DMS53 (cell line): Measurements from ENCODE around the gene PDCD7.
"Not testable (repeated sequence)": the region's sequence is repeated elsewhere in the genome, so short reads cannot be mapped to it uniquely, and the experiment has no call there.

Experiments used
- DNase-seq: peaks from one replicate; lab custom pipeline; 2025; lab: John Stamatoyannopoulos, UW

PDCD7 gene

DNA sequence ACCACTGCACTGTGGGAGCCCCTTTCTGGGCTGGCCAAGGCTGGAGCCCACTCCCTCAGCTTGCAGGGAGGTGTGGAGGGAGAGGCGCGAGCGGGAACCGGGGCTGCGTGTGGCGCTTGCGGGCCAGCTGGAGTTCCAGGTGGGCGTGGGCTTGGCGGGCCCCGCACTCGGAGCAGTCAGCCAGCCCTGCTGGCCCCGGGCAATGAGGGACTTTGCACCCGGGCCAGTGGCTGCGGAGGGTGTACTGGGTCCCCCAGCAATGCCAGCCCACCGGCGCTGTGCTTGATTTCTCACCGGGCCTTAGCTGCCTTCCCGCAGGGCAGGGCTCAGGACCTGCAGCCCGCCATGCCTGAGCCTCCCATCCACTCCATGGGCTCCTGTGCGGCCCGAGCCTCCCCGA lies 58.7 kb downstream of the PDCD7 start:
- not testable (repeated sequence) for DNase-seq

DNA sequence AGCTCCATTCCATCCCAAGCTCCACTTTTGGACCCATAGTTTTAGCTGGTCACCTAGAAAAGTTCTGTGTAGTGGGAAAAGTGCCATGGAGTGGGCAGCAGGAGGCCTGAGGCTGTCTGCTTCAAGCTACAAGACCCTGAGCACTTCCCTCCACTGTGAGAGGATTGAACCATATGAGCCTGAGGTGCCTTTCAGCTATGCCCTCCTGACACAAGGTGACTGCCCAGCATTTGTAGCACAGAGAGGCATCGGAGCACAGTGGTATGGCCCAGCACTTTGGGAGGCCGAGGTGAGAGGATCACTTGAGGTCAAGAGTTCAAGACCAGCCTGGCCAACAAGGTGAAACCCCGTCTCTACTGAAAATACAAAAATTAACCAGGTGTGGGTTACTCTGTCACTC lies 61.0 kb downstream of the PDCD7 start:
- DNase-seq, result no peak

DNA sequence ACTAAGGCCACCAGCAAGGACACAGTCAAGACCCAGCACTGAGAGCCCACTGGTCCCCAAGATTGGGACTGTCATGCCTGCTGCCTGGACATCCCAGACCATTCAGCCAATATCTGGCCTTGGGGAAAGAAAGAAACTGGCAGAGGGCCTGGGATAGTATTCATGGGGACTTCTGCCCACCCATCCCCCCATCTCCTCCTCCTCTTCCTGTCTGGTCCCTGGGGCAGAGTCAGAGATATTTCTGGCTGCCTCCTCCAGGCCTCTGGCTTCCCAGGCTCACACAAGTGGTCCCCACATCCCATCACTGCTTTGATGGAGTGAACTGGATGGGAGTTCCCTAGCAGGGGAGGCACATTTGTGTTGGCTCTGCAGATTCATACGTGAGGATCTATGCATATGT lies 61.6 kb downstream of the PDCD7 start:
- no peak for DNase-seq

DNA sequence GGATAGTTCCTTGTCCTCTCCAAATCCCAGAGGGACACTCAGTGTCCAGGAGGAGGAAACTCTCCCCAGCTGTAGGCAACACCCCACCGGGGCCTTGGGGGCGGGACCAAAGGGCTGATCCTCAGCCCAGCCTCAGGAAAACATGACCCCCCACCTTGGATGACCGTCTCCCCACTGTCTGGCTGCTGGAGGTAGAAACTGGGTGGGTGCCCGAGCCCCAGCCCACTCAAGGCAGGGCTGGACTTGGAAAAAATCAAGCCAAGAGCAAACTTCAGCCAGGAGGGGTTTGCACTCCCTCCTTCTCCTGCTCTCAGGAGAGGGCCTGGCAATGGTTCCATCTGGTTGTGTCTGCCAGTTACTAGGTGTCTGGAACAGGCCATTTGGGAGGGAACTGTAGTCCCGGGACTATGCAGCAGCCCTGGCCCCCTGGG lies 62.2 kb downstream of the PDCD7 start:
- no peak for DNase-seq

DNA sequence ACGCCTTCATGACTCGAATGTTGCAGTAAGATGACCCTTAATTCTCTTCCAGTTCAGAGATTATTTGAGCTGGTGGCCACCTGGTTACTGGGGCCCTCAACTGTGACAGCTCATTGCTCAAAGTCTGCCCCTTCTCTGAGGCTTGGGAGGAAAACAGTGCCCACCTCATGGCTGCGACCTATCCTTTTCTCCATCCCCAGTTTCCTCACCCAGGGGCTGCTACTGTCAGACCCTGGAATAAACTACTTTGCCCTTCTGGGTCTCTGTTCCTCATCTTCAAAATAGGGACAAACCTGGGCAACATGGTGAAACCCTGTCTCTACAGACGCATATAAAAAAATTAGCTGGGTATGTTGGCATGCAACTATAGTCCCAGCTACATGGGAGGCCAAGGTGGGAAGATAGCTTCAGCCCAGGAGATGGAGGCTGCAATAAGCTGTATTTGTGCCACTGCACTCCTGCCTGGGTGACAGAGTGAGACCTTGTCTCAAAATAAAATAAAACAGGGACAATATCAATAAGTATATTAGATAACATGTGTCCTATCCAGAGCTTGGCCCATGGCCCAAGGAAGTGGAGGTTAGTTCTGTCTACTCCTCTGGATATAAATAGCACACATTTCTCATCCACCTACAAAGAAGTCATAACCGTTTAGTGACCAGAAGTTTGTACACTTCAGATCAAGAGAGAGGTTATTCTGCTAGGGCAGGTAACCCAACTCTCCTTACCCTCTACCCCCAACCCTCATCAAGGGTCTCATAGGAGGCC lies 63.6 kb downstream of the PDCD7 start:
- DNase-seq, result no peak

DNA sequence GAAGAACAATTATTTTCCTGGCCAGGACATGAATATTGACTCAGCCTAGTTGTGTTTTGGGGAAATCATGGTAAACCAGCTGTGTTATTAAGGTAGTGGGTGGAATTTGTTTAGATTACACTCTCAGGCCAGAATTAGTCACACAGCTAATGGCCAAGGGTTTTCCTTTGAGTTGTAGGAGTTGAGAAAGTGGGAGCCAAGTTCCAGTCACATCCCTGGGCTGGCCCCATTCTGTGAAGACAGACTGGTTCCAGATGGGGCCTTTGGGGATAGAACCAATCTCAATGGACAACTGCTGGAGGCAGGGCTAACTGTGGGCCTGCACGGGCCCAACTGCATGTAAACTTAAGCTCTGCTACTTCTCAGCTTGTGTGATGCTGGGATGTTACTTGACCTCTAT lies 64.4 kb downstream of the PDCD7 start:
- DNase-seq, result no peak

DNA sequence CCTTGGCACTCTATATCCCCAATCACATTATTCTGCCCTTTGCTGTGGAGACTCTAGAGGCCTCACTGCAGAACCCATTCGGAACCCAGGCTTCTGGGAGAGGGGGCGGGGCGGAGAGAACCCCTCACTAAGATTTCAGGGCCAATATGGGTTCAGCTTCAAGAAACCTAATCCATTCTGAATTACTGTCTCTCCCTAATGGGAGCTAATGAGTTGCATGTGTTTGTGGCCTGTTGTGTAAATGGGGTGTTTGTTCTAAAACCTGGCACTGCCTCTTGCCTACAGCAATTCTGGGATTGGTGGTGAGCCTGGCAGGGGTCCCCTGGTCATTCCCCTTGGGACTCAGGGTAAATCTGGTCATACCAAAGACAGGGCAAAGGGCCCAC lies 65.2 kb downstream of the PDCD7 start:
- DNase-seq, result no peak

DNA sequence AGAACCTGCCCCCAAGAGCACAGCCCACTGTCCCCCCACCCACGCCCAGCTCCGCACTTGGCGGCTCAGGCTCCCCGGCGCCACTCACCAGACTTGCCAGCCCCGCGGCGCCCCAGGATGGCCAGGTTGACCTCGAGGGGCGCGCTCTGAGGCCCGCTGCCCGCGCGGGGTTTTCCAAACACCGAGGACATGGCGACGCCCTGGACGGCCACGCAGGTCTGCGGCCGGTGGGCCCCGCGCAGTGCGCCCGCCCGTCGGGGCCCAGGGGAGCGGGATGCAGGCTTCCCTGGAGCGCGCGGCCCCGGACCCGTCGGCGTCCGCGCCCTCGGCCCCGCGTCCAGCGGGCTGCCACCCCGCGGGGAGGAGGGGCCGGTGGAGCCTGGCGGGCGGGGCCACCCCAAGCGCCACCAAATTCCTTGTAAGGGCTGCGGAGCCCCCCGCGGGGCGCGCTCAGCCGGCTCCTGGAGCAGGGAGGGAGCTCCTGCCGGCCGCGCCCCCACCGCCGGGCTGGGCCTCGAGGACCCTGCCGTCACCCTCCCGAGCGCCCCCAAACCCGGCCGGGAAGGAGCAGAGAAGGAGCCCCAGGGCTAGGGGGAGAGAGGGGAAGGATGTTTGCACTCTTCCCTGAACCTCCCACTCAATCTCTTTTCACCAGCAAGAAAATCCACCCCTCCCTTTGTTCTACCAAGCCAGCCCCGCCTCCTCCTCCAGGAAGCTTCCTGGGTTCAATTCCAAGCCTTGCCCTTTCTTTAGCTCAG lies 65.8 kb downstream of the PDCD7 start, which contains the start of gene RASL12:
Gene RASL12 (minus strand): TSS at position 347 of the 758 bp plus-strand sequence. CDS start 156 bp downstream, at position 191.
- no peak for DNase-seq
